ENCODE results near the gene OTOF.

DNA sequence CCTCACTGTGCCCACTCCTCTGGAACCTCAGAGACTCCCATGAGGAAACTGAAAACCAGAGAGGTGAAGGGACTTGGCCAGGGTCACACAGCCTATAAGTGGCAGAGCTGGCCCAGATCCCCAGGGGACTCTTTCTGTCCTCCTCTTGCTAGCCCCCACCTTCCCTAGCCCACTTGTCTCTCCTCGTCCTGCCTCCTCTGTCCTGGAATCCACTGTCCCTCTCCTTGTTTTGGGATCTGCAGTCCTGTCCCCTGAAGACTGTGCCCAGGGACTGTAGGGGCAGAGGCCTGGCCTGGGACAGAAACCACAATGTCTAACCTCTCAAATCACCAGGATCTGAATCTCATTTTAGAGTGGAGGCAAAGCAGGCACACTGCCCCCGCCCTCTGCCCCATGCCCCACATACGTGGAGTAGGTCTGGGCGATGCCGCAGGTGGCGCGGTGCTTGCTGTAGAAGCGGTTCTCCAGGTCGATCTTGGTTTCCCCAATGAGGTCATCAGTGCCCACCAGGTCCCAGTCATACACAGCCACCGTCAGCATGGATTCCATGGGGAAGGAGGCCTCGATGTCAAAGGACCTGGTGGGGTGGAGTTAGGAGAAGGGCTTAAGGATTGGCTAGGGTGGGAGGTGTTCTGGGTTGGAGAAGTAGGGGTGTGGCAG is 12.5 kb downstream of the OTOF start:
- TF ChIP-seq, protein P1, sequence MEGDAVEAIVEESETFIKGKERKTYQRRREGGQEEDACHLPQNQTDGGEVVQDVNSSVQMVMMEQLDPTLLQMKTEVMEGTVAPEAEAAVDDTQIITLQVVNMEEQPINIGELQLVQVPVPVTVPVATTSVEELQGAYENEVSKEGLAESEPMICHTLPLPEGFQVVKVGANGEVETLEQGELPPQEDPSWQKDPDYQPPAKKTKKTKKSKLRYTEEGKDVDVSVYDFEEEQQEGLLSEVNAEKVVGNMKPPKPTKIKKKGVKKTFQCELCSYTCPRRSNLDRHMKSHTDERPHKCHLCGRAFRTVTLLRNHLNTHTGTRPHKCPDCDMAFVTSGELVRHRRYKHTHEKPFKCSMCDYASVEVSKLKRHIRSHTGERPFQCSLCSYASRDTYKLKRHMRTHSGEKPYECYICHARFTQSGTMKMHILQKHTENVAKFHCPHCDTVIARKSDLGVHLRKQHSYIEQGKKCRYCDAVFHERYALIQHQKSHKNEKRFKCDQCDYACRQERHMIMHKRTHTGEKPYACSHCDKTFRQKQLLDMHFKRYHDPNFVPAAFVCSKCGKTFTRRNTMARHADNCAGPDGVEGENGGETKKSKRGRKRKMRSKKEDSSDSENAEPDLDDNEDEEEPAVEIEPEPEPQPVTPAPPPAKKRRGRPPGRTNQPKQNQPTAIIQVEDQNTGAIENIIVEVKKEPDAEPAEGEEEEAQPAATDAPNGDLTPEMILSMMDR (conservative IDR thresholded peaks at IDR 0.05; ENCODE audit: low read depth in 2 of 2) = no peak
- TF ChIP-seq EZH2 (IDR thresholded peaks at IDR 0.05; ENCODE audit: low read depth, unreplicated experiment) (no peak), POLR2AphosphoS5 (IDR thresholded peaks at IDR 0.05; ENCODE audit: low read depth) (no peak), STAT1 (IDR thresholded peaks at IDR 0.05; ENCODE audit: unreplicated experiment) (no peak), EZH2phosphoT487 (IDR thresholded peaks at IDR 0.05; ENCODE audit: unreplicated experiment) (no peak), CREB1 (CRISPR knock-in tag; IDR thresholded peaks at IDR 0.05; ENCODE audit: low read depth) (no peak), JUNB (IDR thresholded peaks at IDR 0.05; ENCODE audit: unreplicated experiment) (no peak), ZNF114 (CRISPR knock-in tag; IDR thresholded peaks at IDR 0.05) (no peak), NANOG (IDR thresholded peaks at IDR 0.05; ENCODE audit: borderline replicate concordance) (no peak)
- TF ChIP-seq, protein P2, sequence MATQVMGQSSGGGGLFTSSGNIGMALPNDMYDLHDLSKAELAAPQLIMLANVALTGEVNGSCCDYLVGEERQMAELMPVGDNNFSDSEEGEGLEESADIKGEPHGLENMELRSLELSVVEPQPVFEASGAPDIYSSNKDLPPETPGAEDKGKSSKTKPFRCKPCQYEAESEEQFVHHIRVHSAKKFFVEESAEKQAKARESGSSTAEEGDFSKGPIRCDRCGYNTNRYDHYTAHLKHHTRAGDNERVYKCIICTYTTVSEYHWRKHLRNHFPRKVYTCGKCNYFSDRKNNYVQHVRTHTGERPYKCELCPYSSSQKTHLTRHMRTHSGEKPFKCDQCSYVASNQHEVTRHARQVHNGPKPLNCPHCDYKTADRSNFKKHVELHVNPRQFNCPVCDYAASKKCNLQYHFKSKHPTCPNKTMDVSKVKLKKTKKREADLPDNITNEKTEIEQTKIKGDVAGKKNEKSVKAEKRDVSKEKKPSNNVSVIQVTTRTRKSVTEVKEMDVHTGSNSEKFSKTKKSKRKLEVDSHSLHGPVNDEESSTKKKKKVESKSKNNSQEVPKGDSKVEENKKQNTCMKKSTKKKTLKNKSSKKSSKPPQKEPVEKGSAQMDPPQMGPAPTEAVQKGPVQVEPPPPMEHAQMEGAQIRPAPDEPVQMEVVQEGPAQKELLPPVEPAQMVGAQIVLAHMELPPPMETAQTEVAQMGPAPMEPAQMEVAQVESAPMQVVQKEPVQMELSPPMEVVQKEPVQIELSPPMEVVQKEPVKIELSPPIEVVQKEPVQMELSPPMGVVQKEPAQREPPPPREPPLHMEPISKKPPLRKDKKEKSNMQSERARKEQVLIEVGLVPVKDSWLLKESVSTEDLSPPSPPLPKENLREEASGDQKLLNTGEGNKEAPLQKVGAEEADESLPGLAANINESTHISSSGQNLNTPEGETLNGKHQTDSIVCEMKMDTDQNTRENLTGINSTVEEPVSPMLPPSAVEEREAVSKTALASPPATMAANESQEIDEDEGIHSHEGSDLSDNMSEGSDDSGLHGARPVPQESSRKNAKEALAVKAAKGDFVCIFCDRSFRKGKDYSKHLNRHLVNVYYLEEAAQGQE (IDR thresholded peaks at IDR 0.05; ENCODE audit: unreplicated experiment) = no peak
- TF ChIP-seq, protein P3, sequence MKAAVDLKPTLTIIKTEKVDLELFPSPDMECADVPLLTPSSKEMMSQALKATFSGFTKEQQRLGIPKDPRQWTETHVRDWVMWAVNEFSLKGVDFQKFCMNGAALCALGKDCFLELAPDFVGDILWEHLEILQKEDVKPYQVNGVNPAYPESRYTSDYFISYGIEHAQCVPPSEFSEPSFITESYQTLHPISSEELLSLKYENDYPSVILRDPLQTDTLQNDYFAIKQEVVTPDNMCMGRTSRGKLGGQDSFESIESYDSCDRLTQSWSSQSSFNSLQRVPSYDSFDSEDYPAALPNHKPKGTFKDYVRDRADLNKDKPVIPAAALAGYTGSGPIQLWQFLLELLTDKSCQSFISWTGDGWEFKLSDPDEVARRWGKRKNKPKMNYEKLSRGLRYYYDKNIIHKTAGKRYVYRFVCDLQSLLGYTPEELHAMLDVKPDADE (IDR thresholded peaks at IDR 0.05) = no peak

Data from GM23338 (cell line).